NCI-H2196 treated with DMSO at 0.1 percent for 48 hours (cell line): ENCODE data around the gene NPDC1.
A peak's percentile ranks its signal among the peaks of the same experiment; 100 is the strongest.
"Not testable (repeated sequence)": the region's sequence is repeated elsewhere in the genome, so short reads cannot be mapped to it uniquely, and the experiment has no call there.

Experiments used
- DNase-seq: peaks from one replicate; lab custom pipeline; 2025; ENCODE audit not compliant: unreplicated experiment; lab: John Stamatoyannopoulos, UW

NPDC1 gene

GRCh38 chr9:137013571-137013940 lies 32.4 kb downstream of the NPDC1 start:
- no peak for DNase-seq

- no peak for DNase-seq
Observed at GRCh38 chr9:137012694-137013570, 33.0 kb downstream of the NPDC1 start.

DNA sequence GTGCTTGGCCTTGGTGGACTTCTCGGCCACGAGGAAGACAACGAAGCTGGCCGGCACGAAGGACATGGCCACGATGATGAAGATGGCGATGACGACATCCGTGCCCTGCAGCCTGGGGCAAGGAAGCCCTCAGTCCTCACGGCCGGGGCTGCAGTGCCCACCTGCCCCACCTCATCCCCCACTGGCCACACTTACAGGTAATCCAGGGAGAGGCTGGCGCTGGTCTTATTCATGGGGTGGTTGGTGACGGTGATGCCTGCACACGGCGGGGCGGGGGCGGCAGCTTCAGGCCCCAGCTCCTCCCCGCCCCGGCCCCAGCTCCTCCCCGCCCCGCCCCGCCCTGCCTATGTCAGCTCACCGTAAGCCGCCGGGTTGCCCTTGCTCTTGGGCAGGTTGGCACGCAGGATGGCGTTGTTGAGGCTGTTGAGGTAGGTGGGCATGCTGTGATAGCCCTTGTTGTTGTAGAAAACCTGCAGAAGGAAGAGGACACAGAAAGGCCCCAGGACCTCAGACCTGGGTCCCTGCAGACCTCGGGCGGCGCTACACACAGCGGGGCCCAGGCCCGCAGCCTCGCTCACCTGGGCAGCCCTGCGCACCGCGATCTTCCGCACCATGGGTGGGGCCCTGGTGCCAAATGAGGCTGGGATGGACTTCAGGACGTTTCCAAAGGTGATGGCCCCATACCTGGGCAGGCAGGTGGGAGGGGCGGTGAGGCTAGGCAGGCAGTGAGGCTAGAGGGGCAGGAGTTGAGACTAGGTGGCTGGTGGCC lies 33.9 kb downstream of the NPDC1 start:
- no peak for DNase-seq

GRCh38 chr9:137011156-137011555 lies 34.8 kb downstream of the NPDC1 start:
- no peak for DNase-seq

- no peak for DNase-seq
Observed at GRCh38 chr9:137009938-137010732, 35.8 kb downstream of the NPDC1 start.

GRCh38 chr9:137009217-137009616 lies 36.8 kb downstream of the NPDC1 start:
- no peak for DNase-seq

DNA sequence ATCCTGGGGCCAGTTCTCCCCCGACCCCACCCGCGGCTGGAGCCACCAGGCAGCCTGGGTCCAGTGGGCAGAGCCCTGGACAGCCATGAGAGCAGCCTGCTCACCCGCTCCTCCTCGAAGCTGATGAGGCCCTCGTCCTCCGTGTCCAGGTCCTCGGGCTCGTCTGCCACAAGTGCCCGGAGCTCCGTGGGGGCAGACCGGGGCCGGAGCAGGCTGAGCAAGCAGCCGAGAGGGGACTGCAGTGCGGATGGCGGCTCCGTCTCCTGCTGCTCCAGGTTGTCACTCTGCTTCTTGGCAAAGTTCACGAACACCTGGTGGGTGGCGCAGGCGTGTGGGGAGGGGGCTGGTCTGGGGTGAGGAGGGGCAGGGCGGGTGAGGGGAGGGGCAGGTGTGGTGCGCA lies 37.7 kb downstream of the NPDC1 start:
- no peak for DNase-seq

DNA sequence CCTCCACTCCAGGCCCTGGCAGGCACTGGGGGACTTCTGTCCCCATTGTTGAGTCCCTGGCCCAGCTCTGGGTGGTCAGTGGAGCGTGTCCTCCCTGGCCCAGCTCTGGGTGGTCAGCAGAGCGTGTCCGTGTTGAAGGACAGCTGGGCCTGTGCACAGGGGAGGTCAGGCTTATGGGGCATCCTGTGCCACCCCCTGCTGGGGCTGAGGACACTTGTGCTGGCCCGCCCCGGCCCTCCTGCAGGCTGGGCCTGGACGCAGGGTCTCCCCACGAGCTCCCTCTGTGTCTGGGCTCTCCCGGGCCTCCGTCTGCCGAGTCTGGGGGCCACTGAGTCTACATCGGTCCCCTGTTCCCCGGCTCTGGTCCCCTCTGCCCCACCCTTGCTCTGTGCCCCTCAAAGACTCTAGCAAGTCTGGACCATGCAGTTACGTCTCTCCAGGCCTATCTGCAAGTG lies 38.1 kb downstream of the NPDC1 start:
- DNase-seq = no peak

GRCh38 chr9:137007108-137007815 lies 38.7 kb downstream of the NPDC1 start:
- peak; percentile 30 for DNase-seq

GRCh38 chr9:137006116-137007003 lies 39.6 kb downstream of the NPDC1 start:
- no peak for DNase-seq

DNA sequence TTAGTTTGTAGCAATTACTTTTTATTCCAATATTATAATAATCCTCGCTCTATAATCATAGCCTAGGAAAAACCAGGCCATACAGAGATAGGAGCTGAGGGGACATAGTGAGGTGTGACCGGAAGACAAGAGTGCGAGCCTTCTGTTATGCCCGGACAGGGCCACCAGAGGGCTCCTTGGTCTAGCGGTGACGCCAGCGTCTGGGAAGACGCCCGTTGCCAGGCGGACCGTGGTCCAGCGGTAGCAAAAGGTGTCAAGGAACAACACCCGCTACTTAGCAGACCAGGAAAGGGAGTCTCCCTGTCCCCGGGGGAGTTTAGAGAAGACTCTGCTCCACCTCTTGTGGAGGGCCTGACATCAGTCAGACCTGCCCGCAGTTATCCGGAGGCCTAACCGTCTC lies 41.7 kb downstream of the NPDC1 start:
- not testable (repeated sequence) for DNase-seq

- no peak for DNase-seq
Observed at GRCh38 chr9:137002646-137003041, 43.3 kb downstream of the NPDC1 start.

GRCh38 chr9:137001857-137002645 lies 43.9 kb downstream of the NPDC1 start:
- no peak for DNase-seq

GRCh38 chr9:137000177-137000930 lies 45.6 kb downstream of the NPDC1 start:
- no peak for DNase-seq

GRCh38 chr9:136997830-136998234 lies 48.1 kb downstream of the NPDC1 start:
- no peak for DNase-seq

- DNase-seq = no peak
Observed at GRCh38 chr9:136997371-136997770, 48.6 kb downstream of the NPDC1 start.

DNA sequence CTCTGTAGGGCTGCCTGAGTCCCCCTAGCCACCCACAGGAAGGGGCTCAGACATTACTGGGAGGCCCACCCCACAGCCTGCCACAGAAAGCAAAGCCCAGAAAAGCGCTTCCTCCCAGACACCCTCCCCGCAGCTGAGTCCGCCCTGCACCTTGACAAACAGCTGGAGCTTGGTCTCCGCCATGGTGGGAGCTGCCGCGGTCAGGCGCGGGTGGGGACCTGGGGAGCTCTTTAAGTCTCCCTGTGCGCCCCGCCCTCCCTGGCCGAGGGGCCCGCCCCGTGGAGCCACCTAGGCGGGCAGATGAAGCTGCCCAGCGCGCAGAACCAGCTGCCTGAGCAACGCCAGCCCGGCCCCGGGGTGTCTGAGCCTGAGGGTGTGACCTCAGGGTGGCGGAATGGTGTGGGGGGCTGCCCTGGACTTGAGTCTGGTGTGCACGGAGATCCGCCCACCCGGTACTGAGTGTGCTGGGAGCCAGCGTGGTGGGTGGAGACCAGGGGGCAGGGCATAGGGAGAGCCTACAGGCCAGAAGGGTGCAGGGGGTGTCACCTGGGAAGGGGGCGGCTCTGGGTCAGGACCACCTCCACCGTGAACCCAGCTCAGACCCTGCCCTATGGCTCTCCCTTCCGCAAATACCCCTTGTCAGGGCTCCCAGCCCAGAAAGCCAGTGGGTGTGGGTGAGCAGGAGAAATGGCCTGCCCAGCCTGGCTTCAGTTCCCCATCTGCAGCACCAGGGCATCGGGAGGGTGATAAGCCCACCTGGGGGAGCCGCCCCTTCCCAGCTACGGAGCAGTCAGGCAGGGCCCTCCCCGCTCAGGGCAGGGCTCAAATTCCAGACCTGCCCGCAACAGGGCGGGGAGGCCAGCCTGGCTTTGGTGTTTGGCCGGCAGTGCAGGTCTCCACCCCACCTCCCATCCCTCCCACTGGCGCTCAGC lies 49.4 kb downstream of the NPDC1 start, which contains the start of gene CLIC3:
Gene CLIC3 (minus strand): TSS at position 208 of the 932 bp plus-strand sequence. CDS start 25 bp downstream, at position 183.
- DNase-seq = no peak
